Measurements from ENCODE around the gene SLU7.

GRCh38 chr5:160461378-160461777 lies 42.5 kb upstream of the SLU7 start:
- TF ChIP-seq, protein P1, sequence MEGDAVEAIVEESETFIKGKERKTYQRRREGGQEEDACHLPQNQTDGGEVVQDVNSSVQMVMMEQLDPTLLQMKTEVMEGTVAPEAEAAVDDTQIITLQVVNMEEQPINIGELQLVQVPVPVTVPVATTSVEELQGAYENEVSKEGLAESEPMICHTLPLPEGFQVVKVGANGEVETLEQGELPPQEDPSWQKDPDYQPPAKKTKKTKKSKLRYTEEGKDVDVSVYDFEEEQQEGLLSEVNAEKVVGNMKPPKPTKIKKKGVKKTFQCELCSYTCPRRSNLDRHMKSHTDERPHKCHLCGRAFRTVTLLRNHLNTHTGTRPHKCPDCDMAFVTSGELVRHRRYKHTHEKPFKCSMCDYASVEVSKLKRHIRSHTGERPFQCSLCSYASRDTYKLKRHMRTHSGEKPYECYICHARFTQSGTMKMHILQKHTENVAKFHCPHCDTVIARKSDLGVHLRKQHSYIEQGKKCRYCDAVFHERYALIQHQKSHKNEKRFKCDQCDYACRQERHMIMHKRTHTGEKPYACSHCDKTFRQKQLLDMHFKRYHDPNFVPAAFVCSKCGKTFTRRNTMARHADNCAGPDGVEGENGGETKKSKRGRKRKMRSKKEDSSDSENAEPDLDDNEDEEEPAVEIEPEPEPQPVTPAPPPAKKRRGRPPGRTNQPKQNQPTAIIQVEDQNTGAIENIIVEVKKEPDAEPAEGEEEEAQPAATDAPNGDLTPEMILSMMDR (IDR thresholded peaks at IDR 0.05) = no peak
- no peak for TF ChIP-seq POLR2A (IDR thresholded peaks at IDR 0.05)
